HepG2 (cell line): ENCODE results near the gene NDST1. TPM values are rescaled to one million over a fixed set of nuclear protein-coding genes. Genes with fewer than 3 reads are reported as not detected.
A peak's percentile ranks its signal among the peaks of the same experiment; 100 is the strongest.

ENCODE experiments used
- DPF2 ChIP-seq: sonication (generic); formaldehyde crosslinking; IDR thresholded peaks from 2 replicates; pipeline ENCODE4 v1.4.0; 2020; ENCODE audit warnings: mild to moderate bottlenecking, low read depth, missing genetic modification reagents, borderline replicate concordance
- ELF3 ChIP-seq: IDR thresholded peaks from 2 replicates; pipeline ENCODE4 v1.6.1; 2016; ENCODE audit warnings: missing genetic modification reagents, missing compliant biosample characterization
- EZH2 ChIP-seq: conservative IDR thresholded peaks from 2 replicates; pipeline ENCODE4 v1.6.1; 2012; ENCODE audit warnings: mild to moderate bottlenecking, low read depth, low read length, moderate library complexity
- MAFK ChIP-seq, 2 experiments: IDR thresholded peaks in 1 of 2; conservative IDR thresholded peaks in 1 of 2; 2 replicates each; pipeline ENCODE4 v1.6.1; 2011; ENCODE audit warnings: improper control_type of control experiment in 2 of 2, low read length in 2 of 2
- NFKB2 ChIP-seq: sonication (generic); formaldehyde crosslinking; IDR thresholded peaks from 2 replicates; pipeline ENCODE4 v1.4.0; 2020; ENCODE audit warnings: missing genetic modification reagents, borderline replicate concordance
- ZNF224 ChIP-seq: sonication (generic); formaldehyde crosslinking; IDR thresholded peaks from 2 replicates; pipeline ENCODE4 v1.5.0; 2020; ENCODE audit warnings: mild to moderate bottlenecking, missing genetic modification reagents
- ZSCAN20 ChIP-seq: sonication (generic); formaldehyde crosslinking; IDR thresholded peaks from 2 replicates; pipeline ENCODE4 v1.4.0; 2020; ENCODE audit warnings: missing genetic modification reagents, mild to moderate bottlenecking, borderline replicate concordance
- polyA plus RNA-seq, 8 experiments: library from polyadenylated mRNA; depleted of rRNA in 3 of 8; stranded (reverse) in 7 of 8; unstranded in 1 of 8; fragments of >200 nt; fragmentation: Illumina TruSeq in 4 of 8; extraction: Trizol in 4 of 8; gene quantifications; 2 replicates each; pipeline versions ENCODE4 v1.2.1 to v1.2.3, GENCODE V29; 2011 to 2016; ENCODE audit warnings: low read depth in 4 of 8, missing spikeins in 1 of 8, mixed read lengths in 1 of 8; ENCODE audit not compliant: insufficient read depth in 1 of 8
- total RNA-seq, 5 experiments: library from RNA; depleted of rRNA; stranded (reverse); fragments of >200 nt; fragmentation: Illumina TruSeq; extraction: Trizol; gene quantifications; 2 replicates each; pipeline ENCODE4 v1.2.3, GENCODE V29; 2016; ENCODE audit warnings: low read depth in 1 of 5
- TF ChIP-seq, protein P1 (sequence below): sonication (generic); IDR thresholded peaks from 2 replicates; pipeline ENCODE4 v1.6.1; 2016; ENCODE audit warnings: low read depth, borderline replicate concordance
- TF ChIP-seq, protein P2 (sequence below): sonication (generic); formaldehyde crosslinking; IDR thresholded peaks from 2 replicates; pipeline ENCODE4 v1.8.0; 2022; ENCODE audit warnings: missing genetic modification reagents, mild to moderate bottlenecking, inconsistent platforms, borderline replicate concordance
- TF ChIP-seq, protein P3 (sequence below): IDR thresholded peaks from 2 replicates; pipeline ENCODE4 v1.6.1; 2016; ENCODE audit warnings: missing compliant biosample characterization, missing genetic modification reagents, borderline replicate concordance
- TF ChIP-seq, protein P4 (sequence below): IDR thresholded peaks from 2 replicates; pipeline ENCODE4 v1.6.1; 2016
- TF ChIP-seq, protein P5 (sequence below): sonication (generic); formaldehyde crosslinking; IDR thresholded peaks from 2 replicates; pipeline ENCODE4 v1.5.0; 2020; ENCODE audit warnings: mild to moderate bottlenecking, missing genetic modification reagents

The NDST1 gene
- total and polyA plus RNA-seq, 2 of the 13 experiments (the other 11 are each of a cell fraction or from before 2014, with no cell fraction given): 23.8 to 26.2 TPM

DNA sequence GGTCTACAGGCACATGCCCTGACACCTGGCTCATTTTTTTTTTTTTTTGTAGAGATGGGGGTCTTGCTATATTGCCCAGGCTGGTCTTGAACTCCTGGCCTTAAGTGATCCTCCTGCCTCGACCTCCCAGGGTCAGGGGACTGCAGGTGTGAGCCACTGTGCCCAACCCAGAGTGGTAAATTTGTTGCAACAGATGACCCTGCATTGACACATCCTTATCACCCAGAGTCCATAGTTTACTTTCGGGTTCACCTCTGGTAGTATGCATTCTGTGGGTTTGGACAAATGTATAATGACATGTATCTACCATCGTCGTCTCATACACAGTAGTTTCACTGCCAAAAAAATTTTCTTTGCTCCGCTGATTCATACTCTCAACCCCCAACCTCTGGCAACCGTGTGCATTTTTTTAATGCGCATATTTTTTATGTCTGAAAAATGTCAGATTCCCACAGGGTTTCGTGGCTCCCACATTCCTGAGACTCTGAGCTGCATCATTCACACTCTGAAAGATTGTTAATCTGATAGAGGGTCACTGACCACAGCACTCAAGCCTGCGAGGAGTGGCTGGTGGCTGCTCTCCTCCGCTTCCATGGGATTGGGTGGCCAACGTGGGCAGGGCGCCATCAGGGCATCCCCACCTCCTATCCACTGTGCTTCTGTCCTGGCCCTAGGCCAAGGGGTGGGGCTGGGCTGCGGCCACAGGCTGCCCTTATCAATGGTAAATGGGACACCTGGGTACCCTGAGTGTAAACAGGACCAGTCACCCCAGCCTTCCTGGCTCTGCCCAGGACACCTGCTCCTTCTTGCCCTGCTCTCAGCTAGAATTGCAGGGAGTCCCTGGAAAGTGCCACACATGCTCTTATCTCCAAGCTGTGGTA, 9.6 kb downstream of the NDST1 start (continued):
- TF ChIP-seq, protein P1, sequence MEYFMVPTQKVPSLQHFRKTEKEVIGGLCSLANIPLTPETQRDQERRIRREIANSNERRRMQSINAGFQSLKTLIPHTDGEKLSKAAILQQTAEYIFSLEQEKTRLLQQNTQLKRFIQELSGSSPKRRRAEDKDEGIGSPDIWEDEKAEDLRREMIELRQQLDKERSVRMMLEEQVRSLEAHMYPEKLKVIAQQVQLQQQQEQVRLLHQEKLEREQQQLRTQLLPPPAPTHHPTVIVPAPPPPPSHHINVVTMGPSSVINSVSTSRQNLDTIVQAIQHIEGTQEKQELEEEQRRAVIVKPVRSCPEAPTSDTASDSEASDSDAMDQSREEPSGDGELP: peak; percentile 58; the same call in 1 of the 2 replicates
- TF ChIP-seq, protein P2, sequence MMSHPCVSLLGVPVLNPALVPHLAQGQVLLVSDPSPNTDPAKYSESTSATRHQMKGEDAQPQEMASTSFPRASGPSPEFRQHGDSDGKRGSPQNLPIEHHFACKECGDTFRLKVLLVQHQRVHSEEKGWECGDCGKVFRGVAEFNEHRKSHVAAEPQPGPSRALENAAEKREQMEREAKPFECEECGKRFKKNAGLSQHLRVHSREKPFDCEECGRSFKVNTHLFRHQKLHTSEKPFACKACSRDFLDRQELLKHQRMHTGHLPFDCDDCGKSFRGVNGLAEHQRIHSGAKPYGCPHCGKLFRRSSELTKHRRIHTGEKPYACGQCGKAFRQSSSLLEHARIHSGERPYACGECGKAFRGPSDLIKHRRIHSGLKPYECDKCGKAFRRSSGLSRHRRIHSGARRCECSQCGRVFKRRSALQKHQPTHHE: no peak
- TF ChIP-seq, protein P3, sequence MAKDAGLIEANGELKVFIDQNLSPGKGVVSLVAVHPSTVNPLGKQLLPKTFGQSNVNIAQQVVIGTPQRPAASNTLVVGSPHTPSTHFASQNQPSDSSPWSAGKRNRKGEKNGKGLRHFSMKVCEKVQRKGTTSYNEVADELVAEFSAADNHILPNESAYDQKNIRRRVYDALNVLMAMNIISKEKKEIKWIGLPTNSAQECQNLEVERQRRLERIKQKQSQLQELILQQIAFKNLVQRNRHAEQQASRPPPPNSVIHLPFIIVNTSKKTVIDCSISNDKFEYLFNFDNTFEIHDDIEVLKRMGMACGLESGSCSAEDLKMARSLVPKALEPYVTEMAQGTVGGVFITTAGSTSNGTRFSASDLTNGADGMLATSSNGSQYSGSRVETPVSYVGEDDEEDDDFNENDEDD (CRISPR knock-in tag): no peak
- TF ChIP-seq NFKB2 (CRISPR knock-in tag): no peak
- peak; percentile 78 for TF ChIP-seq DPF2 (CRISPR knock-in tag)
- no peak for TF ChIP-seq ZSCAN20 (CRISPR knock-in tag)
- no peak; the same call in 1 of the 2 replicates for TF ChIP-seq ZNF224 (CRISPR knock-in tag)
- no peak for TF ChIP-seq EZH2
- TF ChIP-seq, protein P4, sequence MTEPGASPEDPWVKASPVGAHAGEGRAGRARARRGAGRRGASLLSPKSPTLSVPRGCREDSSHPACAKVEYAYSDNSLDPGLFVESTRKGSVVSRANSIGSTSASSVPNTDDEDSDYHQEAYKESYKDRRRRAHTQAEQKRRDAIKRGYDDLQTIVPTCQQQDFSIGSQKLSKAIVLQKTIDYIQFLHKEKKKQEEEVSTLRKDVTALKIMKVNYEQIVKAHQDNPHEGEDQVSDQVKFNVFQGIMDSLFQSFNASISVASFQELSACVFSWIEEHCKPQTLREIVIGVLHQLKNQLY (CRISPR knock-in tag): 0 out of 2 replicates have a peak, but pooled peaks have one; percentile 9
- TF ChIP-seq, protein P5, sequence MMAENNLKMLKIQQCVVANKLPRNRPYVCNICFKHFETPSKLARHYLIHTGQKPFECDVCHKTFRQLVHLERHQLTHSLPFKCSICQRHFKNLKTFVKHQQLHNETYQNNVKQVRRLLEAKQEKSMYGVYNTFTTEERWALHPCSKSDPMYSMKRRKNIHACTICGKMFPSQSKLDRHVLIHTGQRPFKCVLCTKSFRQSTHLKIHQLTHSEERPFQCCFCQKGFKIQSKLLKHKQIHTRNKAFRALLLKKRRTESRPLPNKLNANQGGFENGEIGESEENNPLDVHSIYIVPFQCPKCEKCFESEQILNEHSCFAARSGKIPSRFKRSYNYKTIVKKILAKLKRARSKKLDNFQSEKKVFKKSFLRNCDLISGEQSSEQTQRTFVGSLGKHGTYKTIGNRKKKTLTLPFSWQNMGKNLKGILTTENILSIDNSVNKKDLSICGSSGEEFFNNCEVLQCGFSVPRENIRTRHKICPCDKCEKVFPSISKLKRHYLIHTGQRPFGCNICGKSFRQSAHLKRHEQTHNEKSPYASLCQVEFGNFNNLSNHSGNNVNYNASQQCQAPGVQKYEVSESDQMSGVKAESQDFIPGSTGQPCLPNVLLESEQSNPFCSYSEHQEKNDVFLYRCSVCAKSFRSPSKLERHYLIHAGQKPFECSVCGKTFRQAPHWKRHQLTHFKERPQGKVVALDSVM: peak; percentile 98
- TF ChIP-seq MAFK (conservative IDR thresholded peaks at IDR 0.05 in 1 of 2, IDR thresholded peaks at IDR 0.05 in 1 of 2; ENCODE audit: low read length in 2 of 2): no peak
- TF ChIP-seq ELF3: no peak; the same call in 1 of the 2 replicates
